Stimulated activated naive B cell treated with anti-CD40 and anti-IgM and Interleukin-4, amounts not matched to agents 10 μg/mL and 1 μg/mL and 100 μg/mL, for 72 hours (primary cell): ENCODE results near the gene SUMO4.
A peak's percentile ranks its signal among the peaks of the same experiment; 100 is the strongest.
"Not testable (repeated sequence)": the region's sequence is repeated elsewhere in the genome, so short reads cannot be mapped to it uniquely, and the experiment has no call there.

Experiments used
- ATAC-seq, 2 donors: fragments of 150-1000 bp; cut with Tn5 transposase; replicated peaks; 2 replicates each; pipeline ENCODE4 v1.10.0; 2021; ENCODE audit warnings: moderate library complexity in 1 of 2
- DNase-seq: peaks from one replicate; pipeline ENCODE4 v3.0.0; 2021
- H3K27ac Mint-ChIP-seq: one replicate; pipeline ENCODE4 v1.8.0; 2022; ENCODE audit warnings: mild to moderate bottlenecking, mixed read lengths
- H3K27me3 Mint-ChIP-seq, 2 donors: one replicate each; pipeline ENCODE4 v1.8.0; 2022; ENCODE audit warnings: mixed read lengths in 2 of 2
- H3K36me3 Mint-ChIP-seq, 2 donors: one replicate each; pipeline ENCODE4 v1.8.0; 2022; ENCODE audit warnings: mixed read lengths in 2 of 2, mild to moderate bottlenecking in 1 of 2
- H3K4me1 Mint-ChIP-seq, 2 donors: one replicate each; pipeline ENCODE4 v1.8.0; 2022; ENCODE audit warnings: mixed read lengths in 2 of 2, mild to moderate bottlenecking in 1 of 2
- H3K4me3 Mint-ChIP-seq, 2 donors: one replicate each; pipeline ENCODE4 v1.8.0; 2022; ENCODE audit warnings: mild to moderate bottlenecking in 2 of 2, mixed read lengths in 2 of 2, moderate library complexity in 1 of 2
- H3K9me3 Mint-ChIP-seq, 2 donors: one replicate each; pipeline ENCODE4 v1.8.0; 2022; ENCODE audit warnings: mixed read lengths in 2 of 2, mild to moderate bottlenecking in 1 of 2

The SUMO4 gene

GRCh38 chr6:149431905-149432775 is 32.1 kb downstream of the SUMO4 start:
- DNase-seq, result peak; percentile 83
- Mint-ChIP-seq H3K9me3 (no peaks in the 10 kb centered on the region), H3K27ac (peak overlapping the region; percentile 51), H3K4me1 (peaks cover 4 to 6% of the 10 kb centered on the region in 2 donors), H3K4me3 (peak overlapping the region; percentile 56 to 74), H3K27me3 (no peaks in the 10 kb centered on the region), H3K36me3 (no peaks in the 10 kb centered on the region)
- ATAC-seq, result peak; percentile 98 to 99

- Mint-ChIP-seq H3K27ac (no peak overlapping the region), H3K36me3 (no peaks in the 10 kb centered on the region), H3K4me1 (peaks cover 15 to 19% of the 10 kb centered on the region in 2 donors), H3K27me3 (no peaks in the 10 kb centered on the region), H3K9me3 (no peaks in the 10 kb centered on the region), H3K4me3 (no peak overlapping the region)
- ATAC-seq, result no peak
- no peak for DNase-seq
These were observed 33.3 kb downstream of the SUMO4 start for GRCh38 chr6:149433405-149433804.

- ATAC-seq (no peak), DNase-seq (no peak)
- H3K4me3 Mint-ChIP-seq, result no peak overlapping the region
These were observed 33.8 kb downstream of the SUMO4 start for GRCh38 chr6:149433881-149434280.

GRCh38 chr6:149435919-149436586 is 36.0 kb downstream of the SUMO4 start:
- no peak for DNase-seq
- no peaks in the 10 kb centered on the region for H3K27me3 Mint-ChIP-seq
- H3K27ac Mint-ChIP-seq, result no peak overlapping the region
- ATAC-seq, result no peak
- peaks cover 34 to 39% of the 10 kb centered on the region in 2 donors for H3K4me1 Mint-ChIP-seq
- H3K36me3 Mint-ChIP-seq, result no peaks in the 10 kb centered on the region
- H3K4me3 Mint-ChIP-seq, result no peak overlapping the region
- no peaks in the 10 kb centered on the region for H3K9me3 Mint-ChIP-seq

More at GRCh38 chr6:149433881-149434280, 33.8 kb downstream of the SUMO4 start:
- no peaks in the 10 kb centered on the region for H3K27me3 Mint-ChIP-seq
- peaks cover 20 to 23% of the 10 kb centered on the region in 2 donors for H3K4me1 Mint-ChIP-seq
- no peaks in the 10 kb centered on the region for H3K36me3 Mint-ChIP-seq
- H3K27ac Mint-ChIP-seq, result no peak overlapping the region
- H3K9me3 Mint-ChIP-seq, result no peaks in the 10 kb centered on the region

GRCh38 chr6:149436647-149437046 is 36.6 kb downstream of the SUMO4 start:
- DNase-seq, result no peak

GRCh38 chr6:149437212-149437611 is 37.1 kb downstream of the SUMO4 start:
- Mint-ChIP-seq H3K27ac (no peak overlapping the region), H3K27me3 (no peaks in the 10 kb centered on the region), H3K4me3 (no peak overlapping the region), H3K4me1 (peaks cover 34 to 35% of the 10 kb centered on the region in 2 donors), H3K9me3 (no peaks in the 10 kb centered on the region), H3K36me3 (no peaks in the 10 kb centered on the region)
- no peak for DNase-seq
- ATAC-seq, result no peak

More at GRCh38 chr6:149436647-149437046, 36.6 kb downstream of the SUMO4 start:
- H3K4me3 Mint-ChIP-seq, result no peak overlapping the region
- H3K27ac Mint-ChIP-seq, result no peak overlapping the region
- no peak for ATAC-seq
- peaks cover 38 to 40% of the 10 kb centered on the region in 2 donors for H3K4me1 Mint-ChIP-seq
- no peaks in the 10 kb centered on the region for H3K36me3 Mint-ChIP-seq
- H3K27me3 Mint-ChIP-seq, result no peaks in the 10 kb centered on the region
- no peaks in the 10 kb centered on the region for H3K9me3 Mint-ChIP-seq

GRCh38 chr6:149438855-149439254 is 38.8 kb downstream of the SUMO4 start:
- peaks cover 39 to 46% of the 10 kb centered on the region in 2 donors for H3K4me1 Mint-ChIP-seq
- peak; percentile 84 to 88 for ATAC-seq
- H3K9me3 Mint-ChIP-seq, result no peaks in the 10 kb centered on the region
- H3K27me3 Mint-ChIP-seq, result no peaks in the 10 kb centered on the region
- no peak for DNase-seq
- H3K4me3 Mint-ChIP-seq, result no peak overlapping the region
- H3K36me3 Mint-ChIP-seq, result no peaks in the 10 kb centered on the region
- peak overlapping the region; percentile 31 for H3K27ac Mint-ChIP-seq

GRCh38 chr6:149439626-149440025 is 39.6 kb downstream of the SUMO4 start:
- ATAC-seq, result no peak
- Mint-ChIP-seq H3K9me3 (no peaks in the 10 kb centered on the region), H3K27me3 (no peaks in the 10 kb centered on the region), H3K4me3 (no peak overlapping the region), H3K36me3 (no peaks in the 10 kb centered on the region), H3K4me1 (peaks cover 39 to 46% of the 10 kb centered on the region in 2 donors), H3K27ac (peak overlapping the region; percentile 31)
- DNase-seq, result no peak

GRCh38 chr6:149440735-149441671 is 40.9 kb downstream of the SUMO4 start:
- ATAC-seq (no peak), DNase-seq (no peak)
- H3K36me3 Mint-ChIP-seq, result no peaks in the 10 kb centered on the region
- peaks cover 40 to 46% of the 10 kb centered on the region in 2 donors for H3K4me1 Mint-ChIP-seq
- H3K27ac Mint-ChIP-seq, result peak overlapping the region; percentile 31
- no peaks in the 10 kb centered on the region for H3K9me3 Mint-ChIP-seq
- no peaks in the 10 kb centered on the region for H3K27me3 Mint-ChIP-seq
- H3K4me3 Mint-ChIP-seq, result no peak overlapping the region

- no peak overlapping the region for H3K4me3 Mint-ChIP-seq
- DNase-seq (no peak), ATAC-seq (no peak)
- no peaks in the 10 kb centered on the region for H3K27me3 Mint-ChIP-seq
- peaks cover 40 to 52% of the 10 kb centered on the region in 2 donors for H3K4me1 Mint-ChIP-seq
- H3K9me3 Mint-ChIP-seq, result no peaks in the 10 kb centered on the region
- peaks cover 0 to 5% of the 10 kb centered on the region in 2 donors for H3K36me3 Mint-ChIP-seq
- no peak overlapping the region for H3K27ac Mint-ChIP-seq
These were observed 41.7 kb downstream of the SUMO4 start for GRCh38 chr6:149441740-149442139.

- peak; percentile 31 to 34 for ATAC-seq
- Mint-ChIP-seq H3K4me3 (no peak overlapping the region), H3K9me3 (no peaks in the 10 kb centered on the region), H3K27ac (no peak overlapping the region), H3K27me3 (no peaks in the 10 kb centered on the region), H3K4me1 (peaks cover 27 to 49% of the 10 kb centered on the region in 2 donors), H3K36me3 (peaks cover 4 to 9% of the 10 kb centered on the region in 2 donors)
- no peak for DNase-seq
These were observed 43.5 kb downstream of the SUMO4 start for GRCh38 chr6:149443411-149444181.

GRCh38 chr6:149444360-149445094 is 44.5 kb downstream of the SUMO4 start:
- not testable (repeated sequence) for DNase-seq, H3K4me3 Mint-ChIP-seq, H3K9me3 Mint-ChIP-seq, ATAC-seq, H3K27ac Mint-ChIP-seq, H3K27me3 Mint-ChIP-seq, H3K36me3 Mint-ChIP-seq
- H3K4me1 Mint-ChIP-seq, result peaks cover 18 to 49% of the 10 kb centered on the region in 2 donors

- no peaks in the 10 kb centered on the region for H3K9me3 Mint-ChIP-seq
- DNase-seq (no peak), ATAC-seq (peak; percentile 69 to 82)
- H3K4me3 Mint-ChIP-seq, result no peak overlapping the region
- H3K27me3 Mint-ChIP-seq, result no peaks in the 10 kb centered on the region
- H3K27ac Mint-ChIP-seq, result peak overlapping the region; percentile 67
- H3K36me3 Mint-ChIP-seq, result peaks cover 9 to 10% of the 10 kb centered on the region in 2 donors
- peaks cover 13 to 50% of the 10 kb centered on the region in 2 donors for H3K4me1 Mint-ChIP-seq
These were observed 45.0 kb downstream of the SUMO4 start for GRCh38 chr6:149445095-149445466.
